Activated naive CD4-positive, alpha-beta T cell treated with anti-CD3 and anti-CD28 coated beads, Interleukin-2, amount 10 ng/mL, durations not matched to agents 7 days and 5 days (primary cell): ENCODE data around the gene ZDHHC11.

Experiments
- CTCF ChIA-PET: fragments of 350-600 bp; sonication (Branson Sonifier 250); formaldehyde crosslinking; loops from one replicate; lab custom pipeline; 2021; ENCODE audit warnings: antibody characterized with exemption; lab: Charles Lee
- DNase-seq: peaks from one replicate; pipeline ENCODE4 v3.0.0-alpha.2; 2020
- H3K27ac Mint-ChIP-seq: one replicate; pipeline ENCODE4 v1.8.0; 2021; ENCODE audit warnings: mild to moderate bottlenecking, moderate library complexity, mixed read lengths
- H3K27me3 Mint-ChIP-seq: one replicate; pipeline ENCODE4 v1.8.0; 2021; ENCODE audit warnings: mild to moderate bottlenecking, mixed read lengths
- H3K36me3 Mint-ChIP-seq: one replicate; pipeline ENCODE4 v1.8.0; 2021; ENCODE audit warnings: mixed read lengths
- H3K4me1 Mint-ChIP-seq: one replicate; pipeline ENCODE4 v1.8.0; 2021; ENCODE audit warnings: mixed read lengths
- H3K4me3 Mint-ChIP-seq: one replicate; pipeline ENCODE4 v1.8.0; 2021; ENCODE audit warnings: mild to moderate bottlenecking, moderate library complexity, mixed read lengths
- H3K9me3 Mint-ChIP-seq: one replicate; pipeline ENCODE4 v1.8.0; 2021; ENCODE audit warnings: mixed read lengths

ZDHHC11 gene, protein sequence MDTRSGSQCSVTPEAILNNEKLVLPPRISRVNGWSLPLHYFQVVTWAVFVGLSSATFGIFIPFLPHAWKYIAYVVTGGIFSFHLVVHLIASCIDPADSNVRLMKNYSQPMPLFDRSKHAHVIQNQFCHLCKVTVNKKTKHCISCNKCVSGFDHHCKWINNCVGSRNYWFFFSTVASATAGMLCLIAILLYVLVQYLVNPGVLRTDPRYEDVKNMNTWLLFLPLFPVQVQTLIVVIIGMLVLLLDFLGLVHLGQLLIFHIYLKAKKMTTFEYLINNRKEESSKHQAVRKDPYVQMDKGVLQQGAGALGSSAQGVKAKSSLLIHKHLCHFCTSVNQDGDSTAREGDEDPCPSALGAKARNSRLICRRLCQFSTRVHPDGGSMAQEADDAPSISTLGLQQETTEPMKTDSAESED

DNA sequence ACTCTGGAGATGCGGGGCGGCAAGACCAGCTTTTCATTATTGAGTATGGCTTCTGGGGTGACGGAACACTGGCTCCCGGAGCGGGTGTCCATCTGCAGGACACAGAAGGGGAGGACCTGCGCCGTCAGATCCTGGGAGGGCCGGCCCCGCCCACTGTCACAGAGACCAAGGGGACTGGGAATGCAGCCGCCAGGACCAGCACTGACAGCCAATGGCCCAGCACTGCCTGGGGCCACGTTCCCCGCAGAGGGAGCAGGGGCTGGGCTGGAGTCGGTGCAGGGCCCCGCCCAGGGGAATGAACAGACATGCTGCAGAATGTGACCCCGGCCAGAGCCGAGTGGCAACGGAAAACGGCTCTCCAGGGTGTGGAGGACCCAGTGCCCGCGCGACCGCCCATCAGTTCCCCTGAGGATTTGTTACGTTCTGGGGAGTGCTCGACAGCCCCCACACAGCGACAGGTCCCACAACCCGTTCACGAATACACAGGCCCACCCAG, at the start of gene ZDHHC11:
ZDHHC11 (minus strand) TSS at position 476 of the 496 bp plus-strand sequence; CDS start at position 92, 384 bp downstream.
- H3K4me1 Mint-ChIP-seq = no peaks in the 10 kb centered on the region
- no peak within 1 kb of the TSS for H3K27ac Mint-ChIP-seq
- CTCF ChIA-PET = no interaction called here
- H3K9me3 Mint-ChIP-seq = peaks cover 2% of the 10 kb centered on the region
- no peak within 1 kb of the TSS for H3K4me3 Mint-ChIP-seq
- no peaks in the 10 kb centered on the region for H3K27me3 Mint-ChIP-seq
- no peak for DNase-seq
- no peaks in the 10 kb centered on the region for H3K36me3 Mint-ChIP-seq

DNA sequence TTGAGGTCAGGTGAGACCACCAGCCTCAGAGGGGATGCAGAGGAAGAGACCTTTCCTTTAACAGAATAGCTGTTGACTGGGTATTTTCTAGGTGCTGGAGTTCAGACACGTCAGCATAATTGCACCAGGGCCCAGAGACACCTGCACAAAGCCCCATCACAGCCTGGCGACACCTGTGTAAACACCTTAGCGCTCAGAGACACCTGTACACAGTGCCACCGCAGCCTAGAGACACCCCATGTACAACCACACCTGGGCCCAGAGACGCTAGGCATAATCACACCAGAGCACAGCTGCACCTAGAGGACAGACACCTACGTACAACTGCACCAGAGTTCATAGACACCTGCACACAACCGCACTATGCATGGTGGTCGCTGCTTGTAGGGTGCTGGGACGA, 42.9 kb upstream of the ZDHHC11 start:
- Mint-ChIP-seq H3K27me3 (no peaks in the 10 kb centered on the region), H3K4me1 (peaks cover 40% of the 10 kb centered on the region), H3K9me3 (no peaks in the 10 kb centered on the region), H3K4me3 (peak overlapping the region; percentile 85), H3K36me3 (peaks cover 47% of the 10 kb centered on the region), H3K27ac (peak overlapping the region; percentile 87)
- DNase-seq = no peak
- CTCF ChIA-PET = interaction anchor here (1.6 to 2.3 kb wide), 2 partner anchors 9 to 11 kb away, joined by 5 to 10 read pairs; no protein-coding TSS in a partner anchor

DNA sequence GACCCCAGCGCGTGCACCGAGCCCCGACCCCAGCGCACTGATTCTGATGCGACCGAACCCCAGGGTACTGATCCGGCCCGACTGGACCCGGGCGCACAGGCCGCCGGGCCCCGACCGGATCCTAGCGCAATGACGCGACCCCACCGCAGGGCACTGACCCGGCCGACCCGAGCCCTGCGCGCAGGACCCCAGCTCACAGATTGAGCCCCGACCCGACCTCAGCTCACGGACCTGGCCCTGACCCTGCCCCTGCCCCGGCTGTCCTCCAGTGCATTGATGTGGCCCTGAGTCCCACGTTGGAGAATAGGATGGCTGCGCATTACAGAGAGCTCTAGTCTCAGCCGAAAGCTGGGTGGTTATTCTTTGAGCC, 42.3 kb upstream of the ZDHHC11 start:
- H3K27ac Mint-ChIP-seq = peak overlapping the region; percentile 87
- CTCF ChIA-PET = interaction anchor here (1.6 to 2.3 kb wide), 2 partner anchors 9 to 12 kb away, joined by 5 to 10 read pairs; no protein-coding TSS in a partner anchor
- peak overlapping the region; percentile 85 for H3K4me3 Mint-ChIP-seq
- no peaks in the 10 kb centered on the region for H3K27me3 Mint-ChIP-seq
- H3K9me3 Mint-ChIP-seq = no peaks in the 10 kb centered on the region
- H3K36me3 Mint-ChIP-seq = peaks cover 52% of the 10 kb centered on the region
- DNase-seq = no peak
- H3K4me1 Mint-ChIP-seq = peaks cover 43% of the 10 kb centered on the region

DNA sequence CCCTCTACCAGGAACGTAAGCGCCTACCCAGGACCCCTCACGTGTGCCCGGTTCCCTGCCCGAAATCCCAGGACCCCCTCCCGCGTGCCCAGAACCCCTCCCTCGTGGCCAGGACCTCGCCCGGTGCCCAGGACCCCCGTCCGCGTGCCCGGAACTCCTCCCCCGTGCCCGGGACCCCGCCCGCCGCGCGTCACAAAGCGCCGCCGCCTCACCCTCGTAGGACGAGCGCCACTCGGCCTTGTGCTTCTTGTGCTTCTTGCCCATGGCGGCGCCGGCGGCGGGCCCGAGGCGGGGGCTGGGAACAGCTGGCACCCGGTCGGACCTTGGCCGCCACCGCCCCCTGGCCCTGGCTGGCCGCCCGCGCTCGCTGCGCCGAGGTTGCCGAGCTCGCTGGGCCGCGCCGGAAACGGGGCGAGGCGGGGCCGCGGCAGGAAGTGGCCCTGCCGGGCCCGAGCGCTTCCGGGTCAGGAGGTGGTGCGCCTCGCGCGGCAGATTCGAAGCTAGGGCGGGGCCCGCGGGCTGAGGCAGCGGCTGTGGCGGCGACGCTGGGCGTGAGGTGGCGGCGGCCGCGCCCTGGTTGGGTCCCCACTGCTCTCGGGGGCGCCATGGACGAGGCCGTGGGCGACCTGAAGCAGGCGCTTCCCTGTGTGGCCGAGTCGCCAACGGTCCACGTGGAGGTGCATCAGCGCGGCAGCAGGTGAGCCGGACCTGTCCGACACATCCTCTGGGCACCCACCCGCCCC, 41.8 kb upstream of the ZDHHC11 start, which contains the start of the genes BRD9 and TRIP13:
BRD9 (minus strand) TSS at position 408 of the 743 bp plus-strand sequence; CDS start at position 264, 144 bp downstream.
TRIP13 (plus strand) TSS at position 491 of the 743 bp plus-strand sequence; CDS start at position 606, 115 bp downstream.
- Mint-ChIP-seq H3K9me3 (no peaks in the 10 kb centered on the region), H3K27me3 (no peaks in the 10 kb centered on the region), H3K27ac (peak within 1 kb of the TSS; percentile 88), H3K36me3 (peaks cover 57% of the 10 kb centered on the region), H3K4me3 (peak within 1 kb of the TSS; percentile 85), H3K4me1 (peaks cover 43% of the 10 kb centered on the region)
- peak; percentile 90 for DNase-seq
- CTCF ChIA-PET = interaction anchor here (1.6 to 2.3 kb wide), 2 partner anchors 10 to 13 kb away, joined by 5 to 10 read pairs; no protein-coding TSS in a partner anchor

DNA sequence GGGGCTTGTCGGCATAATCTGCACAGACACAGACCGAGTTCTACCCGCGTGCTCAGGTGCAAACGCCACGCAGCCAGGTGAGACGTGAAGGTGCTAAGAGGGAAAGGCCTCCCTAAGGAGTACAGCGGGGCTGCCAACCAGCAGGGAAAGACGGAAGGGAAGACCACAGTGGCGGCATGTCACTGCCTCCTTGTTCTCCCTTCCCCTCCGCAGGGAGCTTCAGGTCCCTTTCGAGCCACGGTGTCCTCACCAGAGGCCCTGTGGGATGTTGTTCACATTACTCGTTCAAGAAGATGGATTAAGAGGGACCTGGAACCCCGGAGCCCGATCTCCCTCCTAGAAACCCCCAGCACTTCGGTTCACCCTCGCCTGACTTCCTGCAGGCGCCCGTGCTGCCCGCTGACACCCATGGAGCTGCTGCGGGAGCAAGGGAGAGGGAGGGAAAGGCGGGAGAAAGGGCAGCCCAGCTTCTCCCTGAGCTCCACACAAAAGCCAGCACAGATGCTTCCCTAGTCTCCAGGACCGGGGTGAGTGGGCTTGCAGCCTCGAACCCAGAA, 41.1 kb upstream of the ZDHHC11 start:
- DNase-seq = peak; percentile 29
- Mint-ChIP-seq H3K36me3 (peaks cover 64% of the 10 kb centered on the region), H3K9me3 (no peaks in the 10 kb centered on the region), H3K27me3 (no peaks in the 10 kb centered on the region), H3K4me3 (peak overlapping the region; percentile 85), H3K27ac (peak overlapping the region; percentile 88), H3K4me1 (peaks cover 43% of the 10 kb centered on the region)
- CTCF ChIA-PET = interaction anchor here (1.6 kb wide), 1 partner anchor 11 kb away, joined by 10 read pairs; no protein-coding TSS in a partner anchor

DNA sequence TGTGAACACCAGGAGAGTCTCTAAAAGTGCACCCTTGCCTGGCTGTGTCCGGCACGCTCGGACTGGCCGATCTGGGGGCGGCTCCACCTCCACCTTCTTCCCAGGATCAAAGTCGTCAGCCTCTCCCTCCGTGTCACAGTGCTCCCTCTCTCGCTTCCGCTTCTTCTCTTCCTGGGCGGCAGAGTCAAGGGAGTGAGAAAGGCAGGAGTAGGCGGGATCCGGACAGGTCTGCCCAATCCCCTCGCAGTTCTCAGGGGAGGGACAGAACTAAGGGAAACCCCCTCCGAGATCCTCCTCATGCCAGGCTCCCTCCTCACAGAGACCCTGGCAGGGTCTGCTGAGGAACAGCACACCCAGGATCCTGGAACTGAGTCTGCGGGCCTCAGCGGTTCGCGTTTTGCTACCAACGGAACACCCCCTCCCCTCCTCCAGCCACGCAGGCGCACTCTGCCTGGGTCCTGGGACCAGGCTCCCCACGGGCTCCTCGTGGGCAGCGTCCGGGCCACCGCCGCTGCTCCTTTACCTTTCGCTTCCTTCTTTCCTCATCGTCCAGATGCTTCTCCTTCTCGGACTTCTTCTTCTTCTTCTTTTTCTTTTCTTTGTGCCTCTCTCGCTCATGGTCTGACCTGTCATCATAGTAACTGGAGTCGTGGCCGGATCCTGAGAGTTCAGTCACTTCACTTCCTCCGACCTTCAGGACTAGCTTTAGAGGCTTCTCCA, 40.5 kb upstream of the ZDHHC11 start:
- CTCF ChIA-PET = no interaction called here
- Mint-ChIP-seq H3K36me3 (peaks cover 65% of the 10 kb centered on the region), H3K4me1 (peaks cover 39% of the 10 kb centered on the region), H3K27ac (peak overlapping the region; percentile 88), H3K9me3 (no peaks in the 10 kb centered on the region), H3K27me3 (no peaks in the 10 kb centered on the region), H3K4me3 (peak overlapping the region; percentile 85)
- no peak for DNase-seq

DNA sequence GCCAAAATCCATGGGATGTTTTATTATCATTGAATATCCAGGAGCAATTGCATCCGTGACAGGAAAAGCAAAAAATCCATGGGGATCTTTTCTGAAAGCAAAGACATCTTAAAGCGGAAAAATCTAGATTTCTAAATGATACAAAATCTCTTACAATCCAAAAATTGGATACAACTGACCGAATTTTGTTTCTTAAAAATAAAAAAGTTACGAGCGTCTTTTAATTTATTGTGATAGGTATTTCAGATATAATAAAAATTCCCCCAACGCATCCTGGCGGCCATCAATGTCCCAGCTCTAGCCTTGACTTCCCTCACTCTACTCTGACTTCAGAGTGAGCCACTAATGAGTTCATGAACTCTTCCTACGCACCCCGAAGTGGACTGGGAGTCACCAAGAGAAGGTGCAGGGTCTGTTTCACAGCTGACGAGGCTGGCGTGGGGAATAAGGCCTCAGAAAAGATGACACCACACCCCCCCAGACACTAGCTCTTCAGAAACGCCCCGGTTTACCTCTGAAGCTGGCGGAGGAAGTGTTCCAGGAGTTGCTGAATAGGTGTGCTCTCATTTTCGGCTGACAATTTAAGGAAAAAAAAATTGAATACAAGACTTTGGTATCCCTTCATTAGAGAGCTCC, 38.4 kb upstream of the ZDHHC11 start:
- Mint-ChIP-seq H3K27me3 (no peaks in the 10 kb centered on the region), H3K27ac (no peak overlapping the region), H3K36me3 (peaks cover 68% of the 10 kb centered on the region), H3K4me1 (peaks cover 32% of the 10 kb centered on the region), H3K4me3 (no peak overlapping the region), H3K9me3 (no peaks in the 10 kb centered on the region)
- DNase-seq = no peak
- CTCF ChIA-PET = interaction anchor here (0.6 kb wide), 1 partner anchor 718 kb away, joined by 3 read pairs; no protein-coding TSS in a partner anchor

GRCh38 chr5:888638-889035, 37.9 kb upstream of the ZDHHC11 start:
- Mint-ChIP-seq H3K27ac (no peak overlapping the region), H3K4me1 (peaks cover 26% of the 10 kb centered on the region), H3K9me3 (no peaks in the 10 kb centered on the region), H3K27me3 (no peaks in the 10 kb centered on the region), H3K4me3 (no peak overlapping the region), H3K36me3 (peaks cover 70% of the 10 kb centered on the region)
- DNase-seq = no peak
- CTCF ChIA-PET = no interaction called here

- no peak overlapping the region for H3K27ac Mint-ChIP-seq
- H3K4me3 Mint-ChIP-seq = no peak overlapping the region
- peaks cover 2% of the 10 kb centered on the region for H3K9me3 Mint-ChIP-seq
- peaks cover 75% of the 10 kb centered on the region for H3K36me3 Mint-ChIP-seq
- CTCF ChIA-PET = interaction anchor here (1.2 to 1.6 kb wide), 2 partner anchors 15 to 286 kb away, joined by 3 to 4 read pairs; no protein-coding TSS in a partner anchor
- H3K4me1 Mint-ChIP-seq = peaks cover 24% of the 10 kb centered on the region
- no peak for DNase-seq
- H3K27me3 Mint-ChIP-seq = no peaks in the 10 kb centered on the region
These were observed 37.3 kb upstream of the ZDHHC11 start for GRCh38 chr5:887947-888637.

- CTCF ChIA-PET = interaction anchor here (1.2 to 1.6 kb wide), 2 partner anchors 16 to 288 kb away, joined by 3 to 4 read pairs; no protein-coding TSS in a partner anchor
- no peak overlapping the region for H3K27ac Mint-ChIP-seq
- peaks cover 13% of the 10 kb centered on the region for H3K9me3 Mint-ChIP-seq
- DNase-seq = no peak
- peaks cover 86% of the 10 kb centered on the region for H3K36me3 Mint-ChIP-seq
- peaks cover 35% of the 10 kb centered on the region for H3K4me1 Mint-ChIP-seq
- H3K27me3 Mint-ChIP-seq = peaks cover 6% of the 10 kb centered on the region
- no peak overlapping the region for H3K4me3 Mint-ChIP-seq
These were observed 36.0 kb upstream of the ZDHHC11 start for GRCh38 chr5:886716-887325.

DNA sequence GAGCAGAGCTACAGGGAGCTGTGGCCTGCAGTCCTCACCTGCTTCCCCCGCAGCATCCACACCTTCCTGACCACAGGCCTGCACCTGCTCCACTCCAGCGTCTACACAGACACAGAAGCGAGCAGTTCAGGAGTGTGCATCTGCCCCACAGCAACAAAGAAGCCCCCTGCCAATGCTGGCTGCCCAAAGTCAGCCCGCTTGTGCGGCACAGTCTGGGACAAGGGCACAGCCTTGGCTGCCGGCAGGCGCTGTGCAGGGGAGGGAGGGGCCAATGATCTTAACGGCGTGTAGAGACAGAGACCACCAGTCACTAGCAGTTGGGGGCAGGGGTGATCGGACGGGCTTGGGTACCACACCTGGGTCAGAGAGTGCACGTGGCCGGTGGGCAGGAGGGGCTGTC, 35.2 kb upstream of the ZDHHC11 start:
- H3K27me3 Mint-ChIP-seq = peaks cover 6% of the 10 kb centered on the region
- H3K4me1 Mint-ChIP-seq = peaks cover 31% of the 10 kb centered on the region
- peaks cover 13% of the 10 kb centered on the region for H3K9me3 Mint-ChIP-seq
- no peak for DNase-seq
- peaks cover 89% of the 10 kb centered on the region for H3K36me3 Mint-ChIP-seq
- no peak overlapping the region for H3K4me3 Mint-ChIP-seq
- no peak overlapping the region for H3K27ac Mint-ChIP-seq
- CTCF ChIA-PET = interaction anchor here (1.6 kb wide), 1 partner anchor 288 kb away, joined by 3 read pairs; no protein-coding TSS in a partner anchor

DNA sequence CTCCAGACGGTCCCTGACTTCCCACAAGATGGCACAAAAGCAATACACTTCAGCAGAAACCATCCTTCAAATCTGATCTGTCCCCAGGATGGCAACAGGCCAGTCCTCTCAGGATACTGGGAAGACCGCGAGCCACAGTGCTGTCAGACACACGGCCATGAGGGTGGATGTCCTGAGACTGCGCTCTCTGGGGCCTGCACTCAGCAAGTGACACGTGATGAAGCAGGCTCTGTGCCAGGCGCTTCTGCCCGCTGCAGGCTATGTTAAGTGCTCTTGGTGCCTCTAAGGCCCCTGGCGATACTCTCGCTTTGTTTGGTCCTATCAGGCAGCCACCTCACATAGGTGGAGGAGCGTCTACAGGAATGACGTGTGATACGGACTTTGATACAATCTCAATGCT, 34.7 kb upstream of the ZDHHC11 start:
- Mint-ChIP-seq H3K4me3 (no peak overlapping the region), H3K27me3 (peaks cover 6% of the 10 kb centered on the region), H3K4me1 (peaks cover 26% of the 10 kb centered on the region), H3K9me3 (peaks cover 13% of the 10 kb centered on the region), H3K27ac (no peak overlapping the region), H3K36me3 (peaks cover 89% of the 10 kb centered on the region)
- CTCF ChIA-PET = no interaction called here
- no peak for DNase-seq
